Neuronal stem cell (in vitro differentiated cells): Measurements from ENCODE around the gene RAVER2.

Experiments
- DNase-seq: peaks from one replicate; pipeline ENCODE4 v3.0.0-alpha.2; 2013; ENCODE audit warnings: low spot score
- H2AFZ ChIP-seq: one replicate; pipeline ENCODE4 v1.6.1; 2013; ENCODE audit warnings: mild to moderate bottlenecking, low read length, inconsistent platforms
- H2AK5ac ChIP-seq: 2 replicates; pipeline ENCODE4 v1.6.1; 2013; ENCODE audit warnings: low read depth, mild to moderate bottlenecking, inconsistent platforms, low read length, moderate library complexity, mixed read lengths
- H2BK120ac ChIP-seq: 2 replicates; pipeline ENCODE4 v1.6.1; 2013; ENCODE audit warnings: low read depth, mild to moderate bottlenecking, inconsistent platforms, low read length, moderate library complexity, mixed read lengths
- H2BK12ac ChIP-seq: one replicate; pipeline ENCODE4 v1.6.1; 2013; ENCODE audit warnings: low read length, inconsistent platforms
- H2BK15ac ChIP-seq: 2 replicates; pipeline ENCODE4 v1.6.1; 2013; ENCODE audit warnings: mild to moderate bottlenecking, low read length, inconsistent platforms, mixed read lengths
- H2BK5ac ChIP-seq: one replicate; pipeline ENCODE4 v1.6.1; 2013; ENCODE audit warnings: inconsistent platforms, mild to moderate bottlenecking, low read length, moderate library complexity
- H3K14ac ChIP-seq: one replicate; pipeline ENCODE4 v1.6.1; 2013; ENCODE audit warnings: low read length, inconsistent platforms
- H3K18ac ChIP-seq: 2 replicates; pipeline ENCODE4 v1.6.1; 2013; ENCODE audit warnings: low read length, inconsistent platforms
- H3K23ac ChIP-seq: 2 replicates; pipeline ENCODE4 v1.6.1; 2013; ENCODE audit warnings: low read depth, mild to moderate bottlenecking, mixed read lengths, low read length, inconsistent platforms; ENCODE audit not compliant: poor library complexity
- H3K27ac ChIP-seq: replicated peaks from 3 replicates; pipeline ENCODE4 v1.5.1; 2013; ENCODE audit warnings: low read length, inconsistent platforms
- H3K27me3 ChIP-seq, 3 experiments: 2 replicates each; pipeline ENCODE4 v1.6.1; 2013; ENCODE audit warnings: low read length in 3 of 3, mild to moderate bottlenecking in 2 of 3, inconsistent platforms in 1 of 3, low read depth in 1 of 3, mixed read lengths in 1 of 3, moderate library complexity in 1 of 3; ENCODE audit not compliant: control insufficient read depth in 3 of 3, insufficient read depth in 3 of 3
- H3K36me3 ChIP-seq, 2 donors: replicated peaks in 1 of 2; 2 replicates each; pipeline ENCODE4 v1.6.1; 2013; ENCODE audit warnings: low read length in 2 of 2; ENCODE audit not compliant: control insufficient read depth in 2 of 2, insufficient read depth in 2 of 2
- H3K4ac ChIP-seq: 2 replicates; pipeline ENCODE4 v1.6.1; 2013; ENCODE audit warnings: inconsistent platforms, mild to moderate bottlenecking, low read length, moderate library complexity
- H3K4me1 ChIP-seq, 2 donors: 1 replicate in 1 of 2; 2 replicates in 1 of 2; pipeline ENCODE4 v1.6.1; 2013; ENCODE audit warnings: low read length in 2 of 2, low read depth in 1 of 2; ENCODE audit not compliant: control insufficient read depth in 2 of 2, insufficient read depth in 1 of 2
- H3K4me2 ChIP-seq: one replicate; pipeline ENCODE4 v1.6.1; 2013; ENCODE audit warnings: mild to moderate bottlenecking, low read length, inconsistent platforms; ENCODE audit not compliant: insufficient read depth, poor library complexity, severe bottlenecking
- H3K4me3 ChIP-seq, 2 donors: 2 replicates each; pipeline ENCODE4 v1.5.1; 2013; ENCODE audit warnings: low read length in 2 of 2, mild to moderate bottlenecking in 2 of 2, inconsistent platforms in 1 of 2, moderate library complexity in 1 of 2
- H3K79me1 ChIP-seq: one replicate; pipeline ENCODE4 v1.6.1; 2013; ENCODE audit warnings: low read depth, mild to moderate bottlenecking, inconsistent platforms, low read length, moderate library complexity
- H3K9ac ChIP-seq: one replicate; pipeline ENCODE4 v1.6.1; 2013; ENCODE audit warnings: mild to moderate bottlenecking, low read depth, low read length, inconsistent platforms; ENCODE audit not compliant: poor library complexity
- H3K9me3 ChIP-seq, 2 donors: replicated peaks in 1 of 2; 2 replicates each; pipeline versions ENCODE3 to v1.6.1; 2013; ENCODE audit warnings: low read length in 2 of 2, mild to moderate bottlenecking in 2 of 2, inconsistent platforms in 1 of 2, low read depth in 1 of 2, mixed read lengths in 1 of 2, moderate library complexity in 1 of 2; ENCODE audit not compliant: control insufficient read depth in 2 of 2, insufficient read depth in 1 of 2
- H4K8ac ChIP-seq: one replicate; pipeline ENCODE4 v1.6.1; 2013; ENCODE audit warnings: low read depth, mild to moderate bottlenecking, inconsistent platforms, low read length, moderate library complexity
- H4K91ac ChIP-seq: one replicate; pipeline ENCODE4 v1.6.1; 2013; ENCODE audit warnings: low read length, low read depth, mild to moderate bottlenecking, inconsistent platforms; ENCODE audit not compliant: poor library complexity
- WGBS, 2 donors: extraction: QIAGEN DNeasy Blood & Tissue Kit; methylation state at CpG; one replicate each; pipeline ENCODE4 v1.1.7; 2013; ENCODE audit warnings: missing lambda C conversion rate in 2 of 2, mixed read lengths in 1 of 2; ENCODE audit not compliant: insufficient read length in 2 of 2, insufficient replicate concordance in 1 of 2; ENCODE audit errors: extremely low coverage in 2 of 2; 5-methylcytosine and 5-hydroxymethylcytosine counted together

The RAVER2 gene

DNA sequence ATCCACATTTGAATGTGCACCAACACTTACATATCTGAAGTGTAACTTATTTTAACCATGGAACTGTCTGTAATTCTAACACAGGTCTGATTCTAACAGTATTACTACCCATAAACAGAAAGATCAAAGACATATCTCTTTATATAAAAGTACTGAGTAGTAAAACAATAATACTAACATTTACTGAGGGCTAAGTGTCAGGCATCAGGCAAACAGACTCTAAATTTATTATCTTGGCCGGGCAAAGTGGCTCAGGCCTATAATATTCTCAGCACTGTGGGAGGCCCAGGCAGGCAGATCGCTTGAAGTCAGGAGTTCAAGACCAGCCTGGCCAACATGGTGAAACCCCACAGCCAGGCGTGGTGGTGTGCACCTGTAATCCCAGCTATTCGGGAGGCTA lies 135.6 kb downstream of the RAVER2 start:
- Histone ChIP-seq H3K27me3 (peaks cover 0 to 8% (median 0%) of the 10 kb centered on the region in 3 experiments), H3K79me1 (no peaks in the 10 kb centered on the region), H4K8ac (no peak overlapping the region), H3K4me1 (peaks cover 0 to 2% of the 10 kb centered on the region in 2 donors), H3K9ac (no peak overlapping the region), H2AFZ (no peak overlapping the region), H2BK120ac (no peak overlapping the region), H3K4ac (no peak overlapping the region), H3K14ac (no peak overlapping the region), H3K27ac (no peak overlapping the region), H3K4me3 (no peak overlapping the region), H2BK5ac (no peak overlapping the region), H3K18ac (no peak overlapping the region), H3K9me3 (no peaks in the 10 kb centered on the region), H3K36me3 (peaks cover 0 to 13% of the 10 kb centered on the region in 2 donors), H3K4me2 (no peak overlapping the region), H2AK5ac (no peak overlapping the region), H3K23ac (no peak overlapping the region), H2BK12ac (no peak overlapping the region), H4K91ac (no peak overlapping the region), H2BK15ac (no peak overlapping the region)
- DNase-seq: no peak
- WGBS, 2 donors: no CpG with 5 or more reads among the region's 4 CpGs

GRCh38 chr1:64881281-64881680 lies 136.4 kb downstream of the RAVER2 start:
- H3K27ac ChIP-seq: no peak overlapping the region
- WGBS, 2 donors: no CpG with 5 or more reads among the region's 1 CpG

More at GRCh38 chr1:64881281-64881680, 136.4 kb downstream of the RAVER2 start:
- H2BK15ac ChIP-seq: no peak overlapping the region
- H3K4me3 ChIP-seq: no peak overlapping the region
- H4K91ac ChIP-seq: no peak overlapping the region
- peaks cover 0 to 2% of the 10 kb centered on the region in 2 donors for H3K4me1 ChIP-seq
- H3K23ac ChIP-seq: no peak overlapping the region
- H3K9me3 ChIP-seq: no peaks in the 10 kb centered on the region
- H3K27me3 ChIP-seq: peaks cover 0 to 8% (median 0%) of the 10 kb centered on the region in 3 experiments
- H4K8ac ChIP-seq: no peak overlapping the region
- no peak overlapping the region for H2BK12ac ChIP-seq
- H3K36me3 ChIP-seq: peaks cover 0 to 11% of the 10 kb centered on the region in 2 donors
- no peak overlapping the region for H2AK5ac ChIP-seq
- H2AFZ ChIP-seq: no peak overlapping the region
- no peak overlapping the region for H2BK5ac ChIP-seq
- no peak overlapping the region for H3K14ac ChIP-seq
- H3K18ac ChIP-seq: no peak overlapping the region
- no peak overlapping the region for H3K4me2 ChIP-seq
- DNase-seq: no peak
- H3K79me1 ChIP-seq: no peaks in the 10 kb centered on the region
- no peak overlapping the region for H3K4ac ChIP-seq
- no peak overlapping the region for H2BK120ac ChIP-seq
- no peak overlapping the region for H3K9ac ChIP-seq
